Chondrocyte (in vitro differentiated cells): ENCODE data around the gene KANK4. TPM values are rescaled to one million over a fixed set of nuclear protein-coding genes. Genes with fewer than 3 reads are reported as not detected.

Experiments used
- DNase-seq: peaks from one replicate; pipeline ENCODE4 v3.0.0; 2021; ENCODE audit warnings: mixed read lengths, low spot score
- H3K27ac Mint-ChIP-seq: one replicate; pipeline ENCODE4 v1.8.0; 2021; ENCODE audit warnings: mild to moderate bottlenecking, moderate library complexity, mixed read lengths; ENCODE audit not compliant: unreplicated experiment
- H3K27me3 Mint-ChIP-seq: 2 replicates; pipeline ENCODE4 v1.8.0; 2021; ENCODE audit warnings: low read depth, mixed read lengths
- H3K36me3 Mint-ChIP-seq: 2 replicates; pipeline ENCODE4 v1.8.0; 2021; ENCODE audit warnings: low read depth, mixed read lengths
- H3K4me1 Mint-ChIP-seq: 2 replicates; pipeline ENCODE4 v1.8.0; 2021; ENCODE audit warnings: low read depth, mild to moderate bottlenecking, mixed read lengths
- H3K4me3 Mint-ChIP-seq: one replicate; pipeline ENCODE4 v1.8.0; 2021; ENCODE audit warnings: mild to moderate bottlenecking, moderate library complexity, mixed read lengths; ENCODE audit not compliant: unreplicated experiment
- H3K9me3 Mint-ChIP-seq: 2 replicates; pipeline ENCODE4 v1.8.0; 2021; ENCODE audit warnings: low read depth, mixed read lengths
- total RNA-seq: library from RNA; stranded (reverse); gene quantifications from 3 replicates; pipeline ENCODE4 v1.2.1, GENCODE V29; 2021
- TF ChIP-seq, protein P1 (sequence below): fragments of 200-600 bp; sonication (generic); IDR thresholded peaks from 2 replicates; pipeline ENCODE4 v1.5.0; 2021; ENCODE audit warnings: antibody characterized with exemption, mild to moderate bottlenecking, moderate library complexity

KANK4 gene
- total RNA-seq, 1 donor from 2014 or later: 1.4 TPM

DNA sequence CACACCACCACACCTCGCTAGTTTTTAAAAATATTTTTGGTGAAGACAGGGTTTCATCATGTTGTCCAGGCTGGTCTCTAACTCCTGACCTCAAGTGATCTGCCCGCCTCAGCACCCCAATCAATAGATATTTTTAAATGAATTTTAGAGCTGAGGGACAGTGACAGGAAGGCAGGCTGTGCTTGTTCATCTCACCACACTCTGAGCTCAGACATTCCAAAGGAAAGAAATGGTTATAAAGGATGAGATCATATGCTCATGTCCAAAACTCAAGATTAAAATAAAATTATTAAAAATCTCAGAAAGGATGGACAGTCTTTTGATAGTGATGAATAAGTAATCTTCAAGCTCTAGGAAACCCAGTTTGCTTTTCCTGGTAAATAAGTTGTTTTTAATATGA lies 83.7 kb downstream of the KANK4 start:
- Mint-ChIP-seq H3K4me3 (no peak overlapping the region), H3K36me3 (no peaks in the 10 kb centered on the region), H3K9me3 (no peaks in the 10 kb centered on the region), H3K4me1 (peaks cover 35% of the 10 kb centered on the region), H3K27me3 (no peaks in the 10 kb centered on the region), H3K27ac (peak overlapping the region; percentile 57)
- no peak for DNase-seq
- TF ChIP-seq, protein P1, sequence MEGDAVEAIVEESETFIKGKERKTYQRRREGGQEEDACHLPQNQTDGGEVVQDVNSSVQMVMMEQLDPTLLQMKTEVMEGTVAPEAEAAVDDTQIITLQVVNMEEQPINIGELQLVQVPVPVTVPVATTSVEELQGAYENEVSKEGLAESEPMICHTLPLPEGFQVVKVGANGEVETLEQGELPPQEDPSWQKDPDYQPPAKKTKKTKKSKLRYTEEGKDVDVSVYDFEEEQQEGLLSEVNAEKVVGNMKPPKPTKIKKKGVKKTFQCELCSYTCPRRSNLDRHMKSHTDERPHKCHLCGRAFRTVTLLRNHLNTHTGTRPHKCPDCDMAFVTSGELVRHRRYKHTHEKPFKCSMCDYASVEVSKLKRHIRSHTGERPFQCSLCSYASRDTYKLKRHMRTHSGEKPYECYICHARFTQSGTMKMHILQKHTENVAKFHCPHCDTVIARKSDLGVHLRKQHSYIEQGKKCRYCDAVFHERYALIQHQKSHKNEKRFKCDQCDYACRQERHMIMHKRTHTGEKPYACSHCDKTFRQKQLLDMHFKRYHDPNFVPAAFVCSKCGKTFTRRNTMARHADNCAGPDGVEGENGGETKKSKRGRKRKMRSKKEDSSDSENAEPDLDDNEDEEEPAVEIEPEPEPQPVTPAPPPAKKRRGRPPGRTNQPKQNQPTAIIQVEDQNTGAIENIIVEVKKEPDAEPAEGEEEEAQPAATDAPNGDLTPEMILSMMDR: no peak

DNA sequence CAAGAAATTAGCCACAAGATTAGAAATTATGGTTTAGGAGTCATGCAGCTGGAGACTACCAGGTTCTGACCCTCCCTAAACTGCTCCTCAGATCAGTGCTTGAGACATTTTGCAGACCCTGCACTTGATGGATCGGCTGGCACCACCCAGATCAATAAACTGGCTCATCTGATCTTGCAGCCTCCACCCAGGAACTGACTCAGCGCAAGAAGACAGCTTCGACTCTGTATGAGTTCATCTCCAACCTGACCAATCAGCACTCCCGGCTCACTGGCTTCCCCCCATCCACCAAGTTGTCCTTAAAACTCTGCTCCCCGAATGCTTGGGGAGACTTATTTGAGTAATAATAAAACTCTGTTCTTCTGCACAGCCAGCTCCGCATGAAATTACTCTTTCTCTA lies 84.5 kb downstream of the KANK4 start:
- H3K4me1 Mint-ChIP-seq: peaks cover 42% of the 10 kb centered on the region
- no peaks in the 10 kb centered on the region for H3K27me3 Mint-ChIP-seq
- no peak for DNase-seq
- no peak overlapping the region for H3K27ac Mint-ChIP-seq
- TF ChIP-seq, protein P1: no peak
- H3K4me3 Mint-ChIP-seq: no peak overlapping the region
- H3K36me3 Mint-ChIP-seq: no peaks in the 10 kb centered on the region
- H3K9me3 Mint-ChIP-seq: no peaks in the 10 kb centered on the region

DNA sequence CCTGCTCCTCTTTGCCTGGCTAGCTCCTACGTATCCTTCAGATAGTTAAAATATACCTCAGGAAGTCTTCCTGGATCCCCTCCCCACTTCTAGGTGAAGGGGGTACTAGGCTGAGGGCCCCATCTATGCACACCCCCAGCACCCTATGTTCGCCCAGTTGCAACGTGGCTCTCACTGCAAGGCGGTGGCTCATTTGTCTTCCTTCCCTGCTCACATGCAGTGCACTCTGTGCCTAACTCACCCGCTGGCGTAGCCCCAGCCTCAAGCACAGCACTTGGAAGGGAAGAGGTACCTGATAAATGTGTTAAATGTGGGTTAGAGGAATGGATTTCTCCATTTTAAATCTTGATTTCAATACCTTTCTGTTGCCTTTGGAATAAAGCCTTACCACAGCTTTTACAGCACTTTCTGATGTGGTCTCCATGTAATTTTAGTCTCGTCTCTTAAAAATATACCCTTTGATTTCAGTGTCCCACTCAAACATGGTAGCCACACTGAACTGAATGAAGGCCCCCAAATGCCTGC lies 85.2 kb downstream of the KANK4 start:
- no peaks in the 10 kb centered on the region for H3K36me3 Mint-ChIP-seq
- H3K9me3 Mint-ChIP-seq: no peaks in the 10 kb centered on the region
- no peak for DNase-seq
- TF ChIP-seq, protein P1: no peak
- no peak overlapping the region for H3K4me3 Mint-ChIP-seq
- no peaks in the 10 kb centered on the region for H3K27me3 Mint-ChIP-seq
- H3K27ac Mint-ChIP-seq: no peak overlapping the region
- H3K4me1 Mint-ChIP-seq: peaks cover 49% of the 10 kb centered on the region

DNA sequence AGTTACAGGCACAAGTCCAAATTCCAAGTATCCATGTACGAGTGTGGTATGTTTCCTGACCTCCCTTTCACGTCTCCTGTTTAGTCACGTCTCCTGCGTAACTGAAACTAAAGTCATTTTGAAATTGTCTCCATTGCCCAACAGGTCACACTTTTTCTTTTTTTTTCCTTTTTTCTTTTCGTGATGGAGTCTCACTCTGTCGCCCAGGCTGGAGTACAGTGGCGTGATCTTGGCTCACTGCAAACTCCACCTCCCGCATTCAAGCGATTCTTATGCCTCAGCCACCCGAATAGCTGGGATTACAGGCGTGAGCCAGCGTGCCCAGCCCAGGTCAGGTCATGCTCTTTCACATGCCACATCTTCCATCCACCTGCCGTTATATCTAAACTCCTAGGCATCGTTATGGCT lies 86.4 kb downstream of the KANK4 start:
- Mint-ChIP-seq H3K27ac (no peak overlapping the region), H3K36me3 (no peaks in the 10 kb centered on the region), H3K4me3 (no peak overlapping the region), H3K27me3 (no peaks in the 10 kb centered on the region), H3K9me3 (no peaks in the 10 kb centered on the region), H3K4me1 (peaks cover 46% of the 10 kb centered on the region)
- TF ChIP-seq, protein P1: no peak
- DNase-seq: no peak

DNA sequence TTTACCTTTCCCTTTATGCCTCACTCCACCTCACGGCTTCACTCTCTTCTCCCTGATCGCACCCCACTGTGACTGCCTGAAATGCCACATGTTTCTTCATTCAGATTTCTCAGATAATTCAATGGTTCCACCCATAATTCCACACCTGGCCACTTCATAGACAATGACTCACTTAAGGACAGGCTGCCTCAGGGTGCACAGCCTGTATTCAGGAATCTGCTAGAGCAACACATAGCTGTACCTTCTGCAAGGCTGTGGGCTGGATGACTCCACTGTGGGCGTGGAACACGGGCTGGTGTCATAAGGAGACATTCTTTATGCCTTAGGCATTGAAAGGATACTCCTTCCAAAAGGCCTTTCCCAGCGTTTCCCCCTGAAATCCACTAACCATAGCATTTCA lies 88.5 kb downstream of the KANK4 start:
- Mint-ChIP-seq H3K27me3 (no peaks in the 10 kb centered on the region), H3K4me3 (no peak overlapping the region), H3K4me1 (peaks cover 29% of the 10 kb centered on the region), H3K36me3 (no peaks in the 10 kb centered on the region), H3K9me3 (no peaks in the 10 kb centered on the region), H3K27ac (peak overlapping the region; percentile 55)
- no peak for DNase-seq
- TF ChIP-seq, protein P1: no peak
